IPS-18a (cell line): ENCODE measurements around the gene DCDC2C.

ENCODE experiments used
- H3K27ac ChIP-seq: one replicate; pipeline ENCODE4 v1.5.1; 2013; ENCODE audit warnings: low read length
- H3K27me3 ChIP-seq: one replicate; pipeline ENCODE4 v1.6.1; 2013; ENCODE audit warnings: mild to moderate bottlenecking, low read length; ENCODE audit not compliant: control insufficient read depth, insufficient read depth
- H3K36me3 ChIP-seq: one replicate; pipeline ENCODE4 v1.6.1; 2013; ENCODE audit warnings: low read depth, low read length; ENCODE audit not compliant: control insufficient read depth
- H3K4me1 ChIP-seq: one replicate; pipeline ENCODE4 v1.6.1; 2013; ENCODE audit warnings: low read depth, low read length; ENCODE audit not compliant: control insufficient read depth
- H3K4me3 ChIP-seq: one replicate; pipeline ENCODE4 v1.5.1; 2013; ENCODE audit warnings: low read length
- H3K9ac ChIP-seq: one replicate; pipeline ENCODE4 v1.6.1; 2013; ENCODE audit warnings: mild to moderate bottlenecking, low read length, moderate library complexity
- H3K9me3 ChIP-seq: one replicate; pipeline ENCODE4 v1.6.1; 2013; ENCODE audit warnings: low read depth, low read length; ENCODE audit not compliant: control insufficient read depth

DCDC2C gene

DNA sequence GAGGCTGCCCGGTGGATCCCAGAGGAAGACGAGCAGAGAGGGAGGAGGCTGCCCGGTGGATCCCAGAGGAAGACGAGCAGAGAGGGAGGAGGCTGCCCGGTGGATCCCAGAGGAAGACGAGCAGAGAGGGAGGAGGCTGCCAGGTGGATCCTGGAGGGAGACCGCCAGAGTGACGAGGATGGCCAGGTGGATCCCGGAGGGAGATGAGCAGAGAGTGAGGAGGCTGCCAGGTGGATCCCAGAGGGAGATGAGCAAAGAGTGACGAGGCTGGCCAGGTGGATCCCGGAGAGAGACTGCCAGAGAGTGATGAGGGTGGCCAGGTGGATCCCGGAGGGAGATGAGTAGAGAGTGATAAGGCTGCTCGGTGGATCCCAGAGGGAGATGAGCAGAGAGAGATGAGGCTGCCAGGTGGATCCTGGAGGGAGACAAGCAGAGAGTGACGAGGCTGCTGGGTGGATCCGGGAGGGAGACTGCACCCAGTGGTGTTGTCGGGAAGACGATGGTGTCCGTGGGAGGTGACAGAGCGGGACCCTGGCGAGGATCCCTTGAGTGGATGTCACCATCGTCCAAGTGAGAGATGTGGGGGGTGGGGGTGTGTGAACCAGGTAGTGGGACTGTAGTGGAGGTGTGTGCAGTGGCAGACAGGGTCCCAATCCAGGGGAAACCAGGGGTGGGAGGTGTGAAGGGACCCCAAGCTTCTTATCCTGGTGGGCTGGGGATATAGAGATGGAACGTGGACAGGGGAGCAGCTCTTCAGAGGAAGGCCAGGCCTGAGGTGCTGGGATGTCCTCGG lies 22.3 kb downstream of the DCDC2C start:
- H3K9me3 ChIP-seq: no peaks in the 10 kb centered on the region
- peaks cover 10% of the 10 kb centered on the region for H3K4me1 ChIP-seq
- no peak overlapping the region for H3K9ac ChIP-seq
- no peaks in the 10 kb centered on the region for H3K36me3 ChIP-seq
- H3K4me3 ChIP-seq: no peak overlapping the region
- no peaks in the 10 kb centered on the region for H3K27me3 ChIP-seq
- no peak overlapping the region for H3K27ac ChIP-seq

DNA sequence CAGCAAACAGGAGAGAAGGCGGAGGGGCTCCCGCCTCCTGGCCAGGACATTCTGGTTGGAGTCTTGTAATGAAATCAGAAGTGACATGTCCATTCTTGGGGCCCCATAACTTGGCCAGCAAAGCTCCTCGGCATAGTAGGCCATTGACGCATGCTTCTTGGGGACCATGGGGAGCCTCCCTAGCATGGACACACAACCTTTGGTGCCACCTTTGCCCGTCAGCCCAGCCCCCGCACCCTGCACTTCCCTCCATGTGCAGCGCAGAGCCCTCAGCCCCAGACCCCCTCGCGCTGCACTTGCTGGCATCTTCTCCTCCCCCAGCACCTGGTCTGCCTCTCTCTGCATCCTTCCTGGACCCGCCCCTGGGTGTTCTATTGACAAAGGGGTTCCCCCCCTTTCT lies 23.1 kb downstream of the DCDC2C start:
- Histone ChIP-seq H3K9me3 (no peaks in the 10 kb centered on the region), H3K36me3 (no peaks in the 10 kb centered on the region), H3K27me3 (no peaks in the 10 kb centered on the region), H3K9ac (no peak overlapping the region), H3K4me3 (no peak overlapping the region), H3K4me1 (peaks cover 10% of the 10 kb centered on the region), H3K27ac (no peak overlapping the region)

DNA sequence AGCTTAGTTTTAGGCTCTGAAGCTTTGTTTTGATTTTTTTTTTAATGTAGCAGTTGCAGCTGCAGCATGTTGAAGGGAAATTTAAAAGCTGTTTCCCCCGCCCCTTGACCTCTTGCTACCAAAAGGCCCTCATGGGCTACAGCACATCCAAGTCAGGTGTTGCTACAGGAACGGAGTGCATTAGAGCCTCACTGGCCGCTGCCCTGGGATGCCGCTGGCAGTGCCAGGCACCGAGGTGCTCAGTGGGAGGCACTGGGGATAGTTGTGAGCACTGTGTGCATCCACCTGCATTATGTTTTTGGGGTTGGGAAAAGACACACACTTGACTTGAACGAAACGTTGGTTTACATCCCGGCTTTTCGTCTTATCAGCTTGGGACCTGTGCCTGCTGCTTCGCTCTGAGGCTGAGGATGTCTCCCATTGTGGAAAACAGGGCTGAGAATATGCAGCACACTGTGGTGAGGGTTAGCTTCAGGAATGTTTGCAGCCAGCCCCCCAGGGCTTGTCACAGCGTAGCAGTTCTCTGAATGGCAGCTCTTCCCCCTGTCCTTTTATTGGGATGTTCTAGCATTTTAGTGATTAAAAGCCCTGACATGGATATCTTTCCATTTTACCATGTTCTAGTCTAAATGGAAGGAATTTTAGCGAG lies 24.1 kb downstream of the DCDC2C start:
- Histone ChIP-seq H3K27me3 (no peaks in the 10 kb centered on the region), H3K9me3 (no peaks in the 10 kb centered on the region), H3K27ac (no peak overlapping the region), H3K4me3 (peak overlapping the region; percentile 47), H3K9ac (no peak overlapping the region), H3K36me3 (no peaks in the 10 kb centered on the region), H3K4me1 (peaks cover 10% of the 10 kb centered on the region)

DNA sequence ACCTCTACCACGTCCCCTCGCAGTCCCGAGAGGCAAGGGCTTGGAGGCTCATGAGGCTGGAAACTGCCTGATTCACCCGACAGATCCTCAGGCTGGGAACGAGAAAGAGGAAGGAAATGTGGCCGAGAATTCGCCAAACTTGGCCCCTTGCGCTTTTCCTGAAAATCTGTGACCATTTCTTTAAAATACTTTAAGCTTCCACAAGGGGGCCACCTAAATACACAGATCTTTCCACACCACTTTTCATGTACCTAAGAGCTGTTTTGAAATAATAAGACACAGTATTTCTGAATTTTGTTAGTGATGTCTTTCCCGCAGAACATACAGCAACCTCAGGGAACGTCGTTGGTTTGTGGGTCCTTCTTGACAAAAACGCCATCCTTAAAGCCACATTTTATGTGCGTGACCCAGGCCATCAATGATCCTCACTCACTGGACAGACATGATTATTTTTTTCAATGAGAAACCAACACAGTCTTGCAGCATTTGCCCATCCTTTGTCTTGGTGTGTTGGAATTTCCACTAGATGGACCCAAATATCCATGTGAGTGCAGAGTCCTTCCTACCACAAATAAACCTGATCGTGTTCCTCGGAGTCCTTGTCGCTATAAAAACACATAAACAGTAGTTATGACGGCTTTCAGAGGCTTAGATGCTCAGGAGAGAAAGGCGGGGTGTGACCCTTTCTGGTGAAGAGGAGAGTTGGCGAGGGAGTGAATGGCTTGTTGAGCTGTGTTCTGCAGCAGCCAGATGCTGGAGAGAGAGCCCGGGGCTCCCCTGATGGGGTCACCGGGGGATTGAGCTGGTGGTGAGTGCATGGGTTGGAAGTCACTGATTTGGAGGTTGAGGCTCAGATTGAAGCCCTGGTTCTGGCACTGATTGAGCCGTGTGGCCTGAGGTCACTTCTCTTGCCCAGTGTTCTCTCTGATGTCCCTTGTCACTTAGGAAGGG lies 25.0 kb downstream of the DCDC2C start:
- H3K4me1 ChIP-seq: peaks cover 10% of the 10 kb centered on the region
- peak overlapping the region; percentile 47 for H3K4me3 ChIP-seq
- no peak overlapping the region for H3K27ac ChIP-seq
- no peak overlapping the region for H3K9ac ChIP-seq
- no peaks in the 10 kb centered on the region for H3K36me3 ChIP-seq
- no peaks in the 10 kb centered on the region for H3K9me3 ChIP-seq
- H3K27me3 ChIP-seq: no peaks in the 10 kb centered on the region

DNA sequence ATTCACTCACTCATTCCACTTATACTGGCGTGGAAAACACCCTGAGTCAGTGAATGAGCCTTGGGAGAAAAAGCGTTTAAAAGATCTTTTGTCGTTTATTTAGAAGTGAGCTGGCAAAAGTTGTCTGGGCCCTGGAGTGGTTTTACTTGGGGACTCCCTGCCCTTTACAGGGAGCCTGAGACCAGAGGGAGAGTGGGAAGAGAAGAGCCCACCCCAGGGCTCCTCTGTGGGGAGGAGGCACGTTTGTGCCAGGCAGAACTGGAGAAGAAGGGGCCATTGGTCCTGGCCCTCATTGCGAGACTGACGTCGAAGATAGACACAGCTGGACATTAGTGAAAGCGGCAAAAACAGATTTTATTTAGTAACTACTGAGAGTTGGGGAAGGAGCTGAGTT lies 25.7 kb downstream of the DCDC2C start:
- Histone ChIP-seq H3K4me3 (no peak overlapping the region), H3K4me1 (peaks cover 10% of the 10 kb centered on the region), H3K36me3 (no peaks in the 10 kb centered on the region), H3K9me3 (no peaks in the 10 kb centered on the region), H3K27me3 (no peaks in the 10 kb centered on the region), H3K9ac (no peak overlapping the region), H3K27ac (no peak overlapping the region)

DNA sequence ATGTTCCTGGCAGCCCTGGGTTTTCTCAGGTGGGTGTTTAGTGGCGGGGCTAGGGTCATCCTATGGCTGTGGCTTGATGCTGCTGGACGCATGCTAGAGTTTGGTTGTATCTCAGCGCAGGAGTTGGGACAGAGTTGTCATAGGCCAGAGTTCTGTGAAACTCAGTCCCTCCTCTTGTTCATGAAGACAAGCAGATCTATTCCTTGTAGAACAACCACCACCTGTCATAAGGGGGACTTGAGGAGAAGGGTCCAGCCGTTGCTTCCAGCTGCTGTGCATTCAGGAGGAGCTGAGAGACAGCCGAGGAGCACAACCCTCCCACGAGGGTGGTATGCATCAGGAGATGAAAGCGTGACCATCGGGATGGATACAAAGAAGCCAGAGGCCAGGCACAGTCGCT lies 26.4 kb downstream of the DCDC2C start:
- H3K36me3 ChIP-seq: no peaks in the 10 kb centered on the region
- H3K4me3 ChIP-seq: no peak overlapping the region
- H3K9ac ChIP-seq: no peak overlapping the region

DNA sequence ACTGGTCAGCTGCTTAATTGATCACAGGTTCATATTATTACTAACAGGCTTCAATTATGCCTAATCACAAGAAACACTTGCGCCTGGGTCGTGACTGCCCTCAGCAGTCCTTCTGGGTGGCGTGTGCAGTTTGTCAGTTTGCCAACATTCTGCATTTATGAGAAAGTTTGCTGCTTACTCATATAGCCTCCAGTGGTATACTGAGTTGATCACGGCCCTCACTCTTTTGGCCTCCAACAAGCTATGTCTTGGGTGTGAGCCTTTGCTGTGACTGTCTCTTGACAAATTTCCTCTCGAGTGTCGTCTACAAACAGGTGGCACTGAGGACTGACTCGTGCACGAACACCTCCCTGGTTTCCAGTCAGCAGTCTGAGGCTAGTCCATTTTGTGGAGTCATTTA lies 27.3 kb downstream of the DCDC2C start:
- H3K9me3 ChIP-seq: no peaks in the 10 kb centered on the region
- H3K4me1 ChIP-seq: peaks cover 10% of the 10 kb centered on the region
- H3K36me3 ChIP-seq: no peaks in the 10 kb centered on the region
- H3K9ac ChIP-seq: no peak overlapping the region
- H3K4me3 ChIP-seq: no peak overlapping the region
- H3K27ac ChIP-seq: no peak overlapping the region
- H3K27me3 ChIP-seq: no peaks in the 10 kb centered on the region

More for the DNA sequence above, 26.4 kb downstream of the DCDC2C start:
- no peaks in the 10 kb centered on the region for H3K9me3 ChIP-seq
- H3K4me1 ChIP-seq: peaks cover 10% of the 10 kb centered on the region
- H3K27ac ChIP-seq: no peak overlapping the region
- H3K27me3 ChIP-seq: no peaks in the 10 kb centered on the region

DNA sequence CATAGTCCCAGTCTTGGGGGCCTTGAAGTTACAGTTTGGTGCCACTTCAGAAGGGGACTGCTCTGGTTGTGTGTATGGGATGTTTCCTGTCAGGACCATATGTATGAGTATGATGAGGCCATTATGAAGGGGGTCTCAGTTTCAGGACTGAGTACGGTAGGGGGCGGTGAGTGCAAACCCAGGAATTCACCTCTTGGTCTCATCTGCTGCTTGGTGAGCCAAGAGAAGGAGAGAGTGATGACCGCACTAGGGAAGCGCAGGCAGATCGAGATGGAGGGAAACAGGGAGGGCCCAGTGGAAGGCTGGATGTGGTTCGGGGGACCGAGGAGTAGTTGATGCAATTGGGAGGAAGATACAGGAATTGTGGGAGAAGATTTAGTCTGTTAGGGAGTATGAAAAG lies 28.5 kb downstream of the DCDC2C start:
- no peak overlapping the region for H3K9ac ChIP-seq
- no peak overlapping the region for H3K27ac ChIP-seq
- no peak overlapping the region for H3K4me3 ChIP-seq
- H3K36me3 ChIP-seq: no peaks in the 10 kb centered on the region
- peaks cover 10% of the 10 kb centered on the region for H3K4me1 ChIP-seq
- no peaks in the 10 kb centered on the region for H3K27me3 ChIP-seq
- H3K9me3 ChIP-seq: no peaks in the 10 kb centered on the region

DNA sequence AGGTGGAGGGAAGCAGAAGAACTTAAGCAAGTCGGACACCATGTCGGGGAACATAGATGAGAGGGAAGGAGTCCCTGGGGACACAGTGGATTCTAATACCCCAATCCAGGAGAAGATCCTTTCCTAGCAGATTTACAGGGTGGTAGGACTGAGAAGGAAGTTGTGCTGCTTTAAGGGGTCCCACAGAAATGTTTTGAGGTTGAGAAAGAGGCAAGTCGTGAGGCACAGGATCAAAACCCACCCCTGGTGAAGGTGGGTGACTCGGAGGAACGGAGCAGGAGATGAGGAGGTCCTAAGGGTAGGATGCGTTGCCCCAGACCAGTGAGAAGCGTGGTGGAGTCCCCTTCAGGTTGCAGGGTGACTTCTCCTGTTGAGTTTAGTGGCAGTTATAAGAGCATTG lies 32.7 kb downstream of the DCDC2C start:
- Histone ChIP-seq H3K27me3 (no peaks in the 10 kb centered on the region), H3K9me3 (no peaks in the 10 kb centered on the region), H3K4me1 (no peaks in the 10 kb centered on the region), H3K27ac (no peak overlapping the region), H3K36me3 (no peaks in the 10 kb centered on the region), H3K9ac (no peak overlapping the region), H3K4me3 (no peak overlapping the region)

DNA sequence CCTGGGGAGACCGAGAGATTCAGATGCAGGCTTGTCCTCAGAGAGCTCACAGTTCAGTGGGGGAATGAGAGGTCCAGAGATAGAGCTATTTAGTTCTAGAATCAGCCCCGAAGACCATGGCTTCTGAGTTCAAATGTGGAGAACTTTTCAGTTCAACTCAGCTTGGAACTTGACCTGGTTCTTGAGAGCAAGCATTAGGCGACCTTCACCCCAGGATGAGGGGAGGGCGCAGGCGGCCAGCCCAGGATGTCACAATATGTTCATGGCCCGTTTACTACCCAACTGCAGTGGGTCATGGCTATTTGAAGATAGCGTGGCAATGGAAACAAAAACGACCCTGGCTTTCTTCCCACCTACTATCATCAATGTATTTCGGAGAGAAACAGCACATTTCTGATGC lies 33.8 kb downstream of the DCDC2C start:
- H3K4me3 ChIP-seq: no peak overlapping the region
- no peak overlapping the region for H3K27ac ChIP-seq
- no peaks in the 10 kb centered on the region for H3K9me3 ChIP-seq
- no peak overlapping the region for H3K9ac ChIP-seq
- no peaks in the 10 kb centered on the region for H3K27me3 ChIP-seq
- H3K36me3 ChIP-seq: no peaks in the 10 kb centered on the region
- no peaks in the 10 kb centered on the region for H3K4me1 ChIP-seq

DNA sequence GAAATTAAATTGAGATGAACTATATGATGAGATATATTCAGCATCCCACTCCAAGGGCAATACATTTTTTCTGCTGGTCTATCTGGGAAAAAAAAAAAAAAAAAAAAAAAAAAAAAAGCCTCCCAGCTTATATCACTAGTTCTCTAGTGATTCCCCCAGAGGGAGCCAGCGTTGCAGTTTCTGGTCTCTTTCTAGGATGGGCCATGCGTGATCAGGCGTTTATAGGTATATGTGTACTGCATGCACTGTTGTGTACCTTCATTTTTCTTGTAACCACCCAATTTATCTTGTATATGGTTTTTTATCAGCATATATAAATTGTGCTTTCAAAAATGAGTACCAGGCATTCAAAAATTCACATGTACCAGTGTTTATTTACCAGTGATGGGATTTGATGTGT lies 35.1 kb downstream of the DCDC2C start:
- H3K36me3 ChIP-seq: no peaks in the 10 kb centered on the region
- H3K9me3 ChIP-seq: no peaks in the 10 kb centered on the region
- no peak overlapping the region for H3K4me3 ChIP-seq
- H3K9ac ChIP-seq: no peak overlapping the region
- no peaks in the 10 kb centered on the region for H3K27me3 ChIP-seq
- no peaks in the 10 kb centered on the region for H3K4me1 ChIP-seq
- no peak overlapping the region for H3K27ac ChIP-seq
